MM.1S (cell line): ENCODE results near the gene NHSL2.

ENCODE experiments used
- DNase-seq: peaks from one replicate; pipeline ENCODE4 v3.0.0-alpha.2; 2015
- H2AFZ ChIP-seq: fragments of 300-600 bp; sonication (generic); 2 replicates; pipeline ENCODE4 v1.6.0; 2016; ENCODE audit warnings: antibody characterized with exemption, low read length
- H3F3A ChIP-seq: fragments of 300-600 bp; sonication (generic); 2 replicates; pipeline ENCODE4 v1.6.1; 2016; ENCODE audit warnings: mild to moderate bottlenecking, antibody characterized with exemption, low read length, moderate library complexity, mixed read lengths; ENCODE audit not compliant: insufficient read depth
- H3K27ac ChIP-seq: fragments of 300-600 bp; sonication (generic); 2 replicates; pipeline ENCODE4 v1.5.1; 2016; ENCODE audit warnings: mild to moderate bottlenecking, low read length
- H3K27me3 ChIP-seq: fragments of 300-600 bp; sonication (generic); replicated peaks from 2 replicates; pipeline ENCODE4 v1.6.0; 2016; ENCODE audit warnings: low read length; ENCODE audit not compliant: insufficient read depth
- H3K36me3 ChIP-seq: fragments of 300-600 bp; sonication (generic); replicated peaks from 2 replicates; pipeline ENCODE4 v1.6.1; 2016; ENCODE audit warnings: mild to moderate bottlenecking, low read length, mixed read lengths; ENCODE audit not compliant: insufficient read depth
- H3K4me1 ChIP-seq: fragments of 300-600 bp; sonication (generic); 2 replicates; pipeline ENCODE4 v1.6.1; 2016; ENCODE audit warnings: low read length, mixed read lengths
- H3K4me2 ChIP-seq: fragments of 300-600 bp; sonication (generic); 2 replicates; pipeline ENCODE4 v1.6.0; 2016; ENCODE audit warnings: low read depth, low read length
- H3K4me3 ChIP-seq: fragments of 300-600 bp; sonication (generic); 2 replicates; pipeline ENCODE4 v1.5.1; 2016; ENCODE audit warnings: low read length, mixed read lengths
- H3K79me2 ChIP-seq: fragments of 300-600 bp; sonication (generic); 2 replicates; pipeline ENCODE4 v1.6.1; 2016; ENCODE audit warnings: mixed run types, low read length, mixed read lengths
- H3K9ac ChIP-seq: fragments of 300-600 bp; sonication (generic); 2 replicates; pipeline ENCODE4 v1.6.1; 2016; ENCODE audit warnings: low read length, mixed read lengths
- H3K9me2 ChIP-seq: fragments of 300-600 bp; sonication (generic); replicated peaks from 2 replicates; pipeline ENCODE4 v1.6.1; 2016; ENCODE audit warnings: mild to moderate bottlenecking, low read length, mixed read lengths; ENCODE audit not compliant: insufficient read depth
- H3K9me3 ChIP-seq: fragments of 300-600 bp; sonication (generic); replicated peaks from 2 replicates; pipeline ENCODE4 v1.6.1; 2016; ENCODE audit warnings: mild to moderate bottlenecking, low read length, mixed read lengths; ENCODE audit not compliant: insufficient read depth
- H4K20me1 ChIP-seq: fragments of 300-600 bp; sonication (generic); 2 replicates; pipeline ENCODE4 v1.6.1; 2016; ENCODE audit warnings: mild to moderate bottlenecking, low read length, moderate library complexity, mixed read lengths; ENCODE audit not compliant: insufficient read depth
- CTCF ChIP-seq: fragments of 300-600 bp; sonication (generic); IDR thresholded peaks from 2 replicates; pipeline ENCODE4 v1.5.1; 2016; ENCODE audit warnings: antibody characterized with exemption, low read length, mixed read lengths
- EZH2 ChIP-seq: fragments of 300-600 bp; sonication (generic); optimal IDR thresholded peaks from 2 replicates; pipeline ENCODE3; 2017; ENCODE audit warnings: low read depth, mild to moderate bottlenecking, antibody characterized with exemption, low read length, mixed read lengths
- EZH2phosphoT487 ChIP-seq: fragments of 300-600 bp; sonication (generic); IDR thresholded peaks from 2 replicates; pipeline ENCODE4 v1.6.1; 2018; ENCODE audit warnings: antibody characterized with exemption, low read length

Gene NHSL2

GRCh38 chrX:72028701-72029470 lies 118.2 kb downstream of the NHSL2 start:
- Histone ChIP-seq H3K9ac (no peak overlapping the region), H2AFZ (no peak overlapping the region), H3K27me3 (no peaks in the 10 kb centered on the region), H3K4me1 (no peaks in the 10 kb centered on the region), H3K4me2 (no peak overlapping the region), H3K36me3 (no peaks in the 10 kb centered on the region), H3K79me2 (no peaks in the 10 kb centered on the region), H3F3A (no peaks in the 10 kb centered on the region), H4K20me1 (no peaks in the 10 kb centered on the region), H3K9me3 (no peaks in the 10 kb centered on the region), H3K27ac (no peak overlapping the region), H3K9me2 (no peaks in the 10 kb centered on the region), H3K4me3 (no peak overlapping the region)
- DNase-seq: no peak
- TF ChIP-seq CTCF (no peak), EZH2 (no peak), EZH2phosphoT487 (no peak)

GRCh38 chrX:72029483-72030411 lies 119.1 kb downstream of the NHSL2 start:
- no peaks in the 10 kb centered on the region for H3K9me3 ChIP-seq
- DNase-seq: no peak
- H3K27ac ChIP-seq: no peak overlapping the region
- no peak overlapping the region for H3K4me2 ChIP-seq
- H3K9me2 ChIP-seq: no peaks in the 10 kb centered on the region
- H3F3A ChIP-seq: no peaks in the 10 kb centered on the region
- no peaks in the 10 kb centered on the region for H3K27me3 ChIP-seq
- no peaks in the 10 kb centered on the region for H4K20me1 ChIP-seq
- H3K9ac ChIP-seq: no peak overlapping the region
- no peaks in the 10 kb centered on the region for H3K79me2 ChIP-seq
- H3K36me3 ChIP-seq: no peaks in the 10 kb centered on the region
- H3K4me3 ChIP-seq: no peak overlapping the region
- TF ChIP-seq EZH2phosphoT487 (no peak), CTCF (no peak), EZH2 (no peak)
- no peaks in the 10 kb centered on the region for H3K4me1 ChIP-seq
- no peak overlapping the region for H2AFZ ChIP-seq

- TF ChIP-seq EZH2 (no peak), EZH2phosphoT487 (no peak), CTCF (no peak)
Observed at GRCh38 chrX:72030431-72030830, 119.8 kb downstream of the NHSL2 start.

More at GRCh38 chrX:72030431-72030830, 119.8 kb downstream of the NHSL2 start:
- H4K20me1 ChIP-seq: no peaks in the 10 kb centered on the region
- no peak overlapping the region for H2AFZ ChIP-seq
- H3K4me1 ChIP-seq: no peaks in the 10 kb centered on the region
- no peaks in the 10 kb centered on the region for H3K36me3 ChIP-seq
- H3F3A ChIP-seq: no peaks in the 10 kb centered on the region
- H3K4me3 ChIP-seq: no peak overlapping the region
- no peaks in the 10 kb centered on the region for H3K9me2 ChIP-seq
- no peak overlapping the region for H3K9ac ChIP-seq
- no peak overlapping the region for H3K27ac ChIP-seq
- H3K4me2 ChIP-seq: no peak overlapping the region
- H3K27me3 ChIP-seq: no peaks in the 10 kb centered on the region
- no peaks in the 10 kb centered on the region for H3K9me3 ChIP-seq
- DNase-seq: no peak
- H3K79me2 ChIP-seq: no peaks in the 10 kb centered on the region
